Naive thymus-derived CD8-positive, alpha-beta T cell (primary cell): ENCODE data around the gene SERHL2. TPM values are rescaled to one million over a fixed set of nuclear protein-coding genes. Genes with fewer than 3 reads are reported as not detected.
A peak's percentile ranks its signal among the peaks of the same experiment; 100 is the strongest.
"Not testable (repeated sequence)": the region's sequence is repeated elsewhere in the genome, so short reads cannot be mapped to it uniquely, and the experiment has no call there.

ENCODE experiments used
- ATAC-seq, 2 donors: fragments of 150-1000 bp; cut with Tn5 transposase in 1 of 2; sonication (Bioruptor Pico), chemical (Tn5 transposase) in 1 of 2; 1 replicate in 1 of 2; 2 replicates in 1 of 2; pipeline ENCODE4 v1.10.0; 2021; ENCODE audit warnings: mild to moderate bottlenecking in 2 of 2, moderate library complexity in 2 of 2
- POLR2A ChIA-PET: fragments of 350-600 bp; sonication (Branson Sonifier 250); formaldehyde crosslinking; loops from one replicate; lab custom pipeline; 2021; ENCODE audit warnings: antibody characterized with exemption; lab: Charles Lee
- DNase-seq, 10 donors: peaks; one replicate each; pipeline versions ENCODE4 v3.0.0 to v3.0.0-alpha.2; 2020 to 2022
- H3K27ac Mint-ChIP-seq, 10 donors: one replicate each; pipeline ENCODE4 v1.8.0; 2020 to 2022; ENCODE audit warnings: mild to moderate bottlenecking in 10 of 10, mixed read lengths in 10 of 10, moderate library complexity in 4 of 10, inconsistent platforms in 1 of 10
- H3K27me3 Mint-ChIP-seq, 5 donors: one replicate each; pipeline ENCODE4 v1.8.0; 2021 to 2022; ENCODE audit warnings: mixed read lengths in 5 of 5
- H3K36me3 Mint-ChIP-seq, 3 donors: one replicate each; pipeline ENCODE4 v1.8.0; 2020 to 2022; ENCODE audit warnings: mixed read lengths in 3 of 3, mild to moderate bottlenecking in 2 of 3, inconsistent platforms in 1 of 3
- H3K4me1 Mint-ChIP-seq, 4 donors: one replicate each; pipeline ENCODE4 v1.8.0; 2021 to 2022; ENCODE audit warnings: mixed read lengths in 4 of 4
- H3K4me3 Mint-ChIP-seq, 10 donors: one replicate each; pipeline ENCODE4 v1.8.0; 2020 to 2022; ENCODE audit warnings: mild to moderate bottlenecking in 10 of 10, mixed read lengths in 10 of 10, moderate library complexity in 6 of 10, inconsistent platforms in 1 of 10
- H3K9me3 Mint-ChIP-seq, 9 donors: one replicate each; pipeline ENCODE4 v1.8.0; 2020 to 2022; ENCODE audit warnings: mixed read lengths in 9 of 9, mild to moderate bottlenecking in 3 of 9, inconsistent platforms in 1 of 9, moderate library complexity in 1 of 9
- polyA plus RNA-seq, 3 donors: library from polyadenylated mRNA; unstranded; fragments of 300-500 nt; fragmentation: Illumina TruSeq; gene quantifications; one replicate each; pipeline ENCODE4 v1.2.3, GENCODE V29; 2021
- total RNA-seq, 8 experiments: library from RNA in 2 of 8; stranded (reverse) in 2 of 8; gene quantifications; one replicate each; pipeline ENCODE4 v1.2.3 and lab custom pipeline; 2021 to 2026

The SERHL2 gene
- total and polyA plus RNA-seq, 5 experiments from 2014 or later, result 0.43 to 0.81 (median 0.56) TPM; not detected in 1

DNA sequence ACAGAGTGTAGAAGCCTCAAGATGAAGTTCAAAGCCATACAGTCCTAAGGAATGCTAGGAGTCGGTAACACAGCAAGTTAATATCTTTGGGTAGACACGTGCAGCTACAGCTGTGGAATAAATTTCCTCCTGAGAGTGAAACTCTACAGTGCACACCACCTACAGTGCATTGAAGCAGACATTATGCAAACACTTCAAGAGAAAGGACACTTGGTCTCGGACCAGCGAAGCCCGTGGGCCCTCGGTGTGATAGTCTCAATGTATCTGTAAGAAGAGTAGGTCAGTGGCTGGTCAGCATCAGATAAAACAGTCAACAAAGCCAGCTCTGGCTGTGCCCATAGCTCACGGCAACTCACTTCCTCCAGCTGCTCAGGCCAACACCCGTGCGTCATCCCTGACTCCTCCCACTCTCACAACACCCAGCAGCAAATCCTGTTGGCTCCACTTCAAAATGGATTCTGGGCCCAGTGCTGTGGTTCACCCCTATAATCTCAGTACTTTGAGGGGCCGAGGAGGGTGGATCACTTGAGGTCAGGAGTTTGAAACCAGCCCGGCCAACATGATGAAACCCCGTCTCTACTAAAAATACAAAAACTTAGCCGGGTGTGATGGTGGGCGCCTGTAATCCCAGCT is 16.4 kb upstream of the SERHL2 start:
- Mint-ChIP-seq H3K4me1 (peaks cover 2 to 51% (median 7%) of the 10 kb centered on the region in 4 donors), H3K4me3 (peak overlapping the region in 1 of 10 donors; percentile 67), H3K27ac (peak overlapping the region in 2 of 10 donors; percentile 43 to 59)
- peak; percentile 38 to 57 for ATAC-seq
- H3K36me3 Mint-ChIP-seq, POLR2A ChIA-PET, DNase-seq, H3K27me3 Mint-ChIP-seq, H3K9me3 Mint-ChIP-seq: not testable (repeated sequence)

DNA sequence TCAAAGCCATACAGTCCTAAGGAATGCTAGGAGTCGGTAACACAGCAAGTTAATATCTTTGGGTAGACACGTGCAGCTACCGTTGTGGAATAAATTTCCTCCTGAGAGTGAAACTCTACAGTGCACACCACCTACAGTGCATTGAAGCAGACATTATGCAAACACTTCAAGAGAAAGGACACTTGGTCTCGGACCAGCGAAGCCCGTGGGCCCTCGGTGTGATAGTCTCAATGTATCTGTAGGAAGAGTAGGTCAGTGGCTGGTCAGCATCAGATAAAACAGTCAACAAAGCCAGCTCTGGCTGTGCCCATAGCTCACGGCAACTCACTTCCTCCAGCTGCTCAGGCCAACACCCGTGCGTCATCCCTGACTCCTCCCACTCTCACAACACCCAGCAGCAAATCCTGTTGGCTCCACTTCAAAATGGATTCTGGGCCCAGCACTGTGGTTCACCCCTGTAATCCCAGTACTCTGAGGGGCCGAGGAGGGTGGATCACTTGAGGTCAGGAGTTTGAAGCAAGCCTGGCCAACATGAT is 14.5 kb upstream of the SERHL2 start:
- H3K36me3 Mint-ChIP-seq, H3K4me3 Mint-ChIP-seq, H3K27ac Mint-ChIP-seq, DNase-seq, POLR2A ChIA-PET, H3K27me3 Mint-ChIP-seq, H3K9me3 Mint-ChIP-seq: not testable (repeated sequence)
- peaks cover 0 to 34% (median 0%) of the 10 kb centered on the region in 4 donors for H3K4me1 Mint-ChIP-seq
- ATAC-seq, result peak in 1 of 2 donors; percentile 33

GRCh38 chr22:42544686-42545085 is 9.1 kb upstream of the SERHL2 start:
- POLR2A ChIA-PET, result interaction anchor here (0.7 kb wide), 1 partner anchor 1024 kb away, joined by 5 read pairs; no protein-coding TSS in a partner anchor
- Mint-ChIP-seq H3K4me3 (no peak overlapping the region), H3K36me3 (no peaks in the 10 kb centered on the region), H3K4me1 (peaks cover 0 to 11% (median 0%) of the 10 kb centered on the region in 4 donors), H3K27me3 (no peaks in the 10 kb centered on the region), H3K27ac (no peak overlapping the region), H3K9me3 (no peaks in the 10 kb centered on the region)
- no peak for DNase-seq
- no peak for ATAC-seq

DNA sequence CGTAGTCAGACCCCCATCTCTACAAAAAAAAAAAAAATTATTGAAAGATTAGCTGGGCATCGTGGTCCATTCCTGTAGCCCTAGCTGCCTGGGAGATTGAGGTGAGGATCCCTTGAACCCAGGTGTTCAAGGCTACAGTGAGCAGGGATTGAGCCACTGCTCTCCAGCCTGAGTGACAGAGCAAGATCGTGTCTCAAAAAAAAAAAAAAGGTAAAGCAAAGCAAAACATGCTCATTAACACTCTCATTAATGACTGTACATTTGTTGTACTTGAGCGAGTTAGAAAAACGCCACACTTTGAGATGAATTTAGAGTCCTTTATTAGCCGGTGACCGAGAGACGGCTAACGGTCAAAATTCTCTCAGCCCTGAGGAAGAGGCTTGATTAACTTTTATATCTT is 6.2 kb upstream of the SERHL2 start:
- no peak for ATAC-seq
- H3K4me1 Mint-ChIP-seq, result peaks cover 4 to 28% (median 7%) of the 10 kb centered on the region in 4 donors
- no peaks in the 10 kb centered on the region for H3K36me3 Mint-ChIP-seq
- H3K4me3 Mint-ChIP-seq, result no peak overlapping the region
- H3K9me3 Mint-ChIP-seq, result no peaks in the 10 kb centered on the region
- H3K27me3 Mint-ChIP-seq, result no peaks in the 10 kb centered on the region
- POLR2A ChIA-PET, result interaction anchor here (0.6 kb wide), 1 partner anchor 69 kb away, joined by 3 read pairs; no protein-coding TSS in a partner anchor
- no peak overlapping the region for H3K27ac Mint-ChIP-seq
- DNase-seq, result no peak

- ATAC-seq, H3K9me3 Mint-ChIP-seq, H3K36me3 Mint-ChIP-seq, DNase-seq, H3K27ac Mint-ChIP-seq, H3K4me3 Mint-ChIP-seq, H3K27me3 Mint-ChIP-seq: not testable (repeated sequence)
- POLR2A ChIA-PET, result interaction anchor here (0.6 kb wide), 1 partner anchor 68 kb away, joined by 3 read pairs; no protein-coding TSS in a partner anchor
- peaks cover 4 to 32% (median 8%) of the 10 kb centered on the region in 4 donors for H3K4me1 Mint-ChIP-seq
Observed at GRCh38 chr22:42548126-42548525, 5.6 kb upstream of the SERHL2 start.

DNA sequence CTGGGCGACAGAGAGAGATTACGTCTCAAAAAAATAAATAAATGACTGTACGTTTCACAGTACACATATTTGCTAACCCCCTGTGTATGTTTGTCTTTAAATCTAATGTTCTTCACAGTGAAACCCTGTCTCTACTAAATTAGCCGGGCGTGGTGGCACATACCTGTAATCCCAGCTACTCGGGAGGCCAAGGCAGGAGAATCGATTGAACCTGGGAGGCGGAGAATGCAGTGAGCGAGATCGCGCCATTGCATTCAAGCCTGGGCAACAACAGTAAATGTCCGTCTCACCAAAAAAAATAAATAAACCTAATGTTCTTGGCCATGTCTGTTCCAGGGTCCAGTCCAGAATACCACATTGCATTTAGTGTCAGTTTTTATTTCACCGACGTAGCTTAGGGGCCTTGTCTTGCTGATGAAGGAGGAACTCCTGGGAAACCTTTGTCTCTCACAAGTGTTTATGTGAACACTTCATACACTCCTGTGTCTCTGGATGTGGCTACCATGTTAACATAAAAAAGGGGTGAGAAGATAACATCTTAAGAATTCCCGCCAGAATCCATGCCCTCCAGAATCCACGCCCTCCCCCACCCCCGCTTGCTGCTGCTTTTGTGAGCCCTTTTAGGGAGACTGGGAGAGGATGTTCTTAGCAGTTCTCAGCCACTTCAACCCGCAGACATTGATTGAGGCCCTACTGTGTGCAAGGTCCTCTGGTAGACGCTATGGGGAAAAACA is 5.0 kb upstream of the SERHL2 start:
- DNase-seq (no peak), ATAC-seq (no peak)
- peak overlapping the region in 1 of 10 donors; percentile 60 for H3K27ac Mint-ChIP-seq
- no peak overlapping the region for H3K4me3 Mint-ChIP-seq
- POLR2A ChIA-PET, result no interaction called here
- peaks cover 4 to 33% (median 11%) of the 10 kb centered on the region in 4 donors for H3K4me1 Mint-ChIP-seq
- H3K9me3 Mint-ChIP-seq, result no peaks in the 10 kb centered on the region
- H3K36me3 Mint-ChIP-seq, result no peaks in the 10 kb centered on the region
- no peaks in the 10 kb centered on the region for H3K27me3 Mint-ChIP-seq

DNA sequence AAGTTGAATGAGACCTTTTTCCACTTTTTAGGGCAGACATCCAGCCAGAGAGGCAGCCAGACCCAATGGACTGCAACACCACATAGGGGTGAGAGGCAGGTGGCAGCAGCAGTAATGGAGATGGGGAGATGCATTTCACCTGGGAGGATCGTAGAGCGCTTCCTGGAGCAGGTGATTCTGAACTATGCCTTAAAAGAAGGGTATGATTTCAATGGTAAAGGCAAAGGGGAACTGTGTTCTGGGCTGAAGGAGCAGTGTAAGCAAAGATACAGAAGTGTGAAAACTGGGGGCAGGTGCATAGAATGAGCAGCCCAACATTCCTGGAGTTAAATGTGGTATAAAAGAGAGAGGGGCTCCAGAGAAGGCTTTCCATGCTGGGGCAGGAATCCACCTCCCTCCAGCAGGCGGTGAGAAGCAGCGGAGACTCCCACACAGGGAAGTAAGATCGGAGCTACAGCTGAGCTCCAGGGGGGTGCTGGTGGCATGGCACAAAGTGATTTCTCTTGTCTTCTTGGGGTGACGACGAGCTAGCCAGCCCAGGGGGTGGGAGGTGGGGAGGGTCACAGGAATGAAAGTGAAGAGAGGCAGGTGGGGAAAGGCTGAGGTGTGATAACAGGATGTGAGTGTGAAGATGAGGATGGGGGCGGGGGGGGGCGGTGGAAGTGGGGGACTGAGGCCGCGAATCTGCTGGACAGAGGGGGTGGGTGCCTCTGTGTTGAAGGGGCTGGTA is 4.3 kb upstream of the SERHL2 start:
- Mint-ChIP-seq H3K4me1 (peaks cover 4 to 36% (median 15%) of the 10 kb centered on the region in 4 donors), H3K9me3 (no peaks in the 10 kb centered on the region), H3K27me3 (no peaks in the 10 kb centered on the region), H3K4me3 (no peak overlapping the region), H3K27ac (peak overlapping the region in 1 of 10 donors; percentile 86), H3K36me3 (no peaks in the 10 kb centered on the region)
- DNase-seq (no peak), ATAC-seq (no peak)
- POLR2A ChIA-PET, result no interaction called here

GRCh38 chr22:42552294-42552647 is 1.5 kb upstream of the SERHL2 start:
- Mint-ChIP-seq H3K27ac (peak overlapping the region in 4 of 10 donors; percentile 62 to 86 (median 82)), H3K4me1 (peaks cover 4 to 36% (median 15%) of the 10 kb centered on the region in 4 donors), H3K4me3 (peak overlapping the region; percentile 52 to 88 (median 74))
- H3K9me3 Mint-ChIP-seq, DNase-seq, H3K36me3 Mint-ChIP-seq, ATAC-seq, H3K27me3 Mint-ChIP-seq: not testable (repeated sequence)
- POLR2A ChIA-PET, result interaction anchor here (0.6 kb wide), 1 partner anchor 598 kb away, joined by 4 read pairs; no protein-coding TSS in a partner anchor

DNA sequence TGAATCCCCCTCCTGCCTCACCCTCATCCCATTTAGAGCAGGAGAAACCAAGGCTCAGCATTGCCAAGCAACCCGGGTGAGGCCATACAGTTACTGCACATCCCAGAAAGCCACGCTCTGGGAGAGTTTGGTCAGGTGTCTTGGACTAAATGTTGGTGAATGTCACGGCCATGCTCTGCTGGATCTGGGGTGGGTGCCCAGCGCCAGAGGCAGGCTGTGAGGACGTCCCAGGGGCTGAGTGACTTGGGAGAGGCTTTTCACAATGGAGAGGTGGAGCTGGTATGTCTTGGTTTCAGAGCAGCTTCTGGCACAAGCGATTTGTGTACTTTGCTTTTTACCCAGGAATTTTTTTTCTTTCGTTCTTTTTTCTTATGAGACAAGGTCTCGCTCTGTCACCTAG is 6.6 kb downstream of the SERHL2 start:
- Mint-ChIP-seq H3K27ac (peak overlapping the region in 1 of 10 donors; percentile 45), H3K9me3 (no peaks in the 10 kb centered on the region), H3K4me1 (peaks cover 5 to 12% (median 7%) of the 10 kb centered on the region in 4 donors), H3K4me3 (no peak overlapping the region), H3K27me3 (no peaks in the 10 kb centered on the region), H3K36me3 (no peaks in the 10 kb centered on the region)
- POLR2A ChIA-PET, result no interaction called here
- DNase-seq, result no peak
- no peak for ATAC-seq

- H3K4me3 Mint-ChIP-seq, result no peak overlapping the region
- ATAC-seq (peak in 1 of 2 donors; percentile 36), DNase-seq (no peak)
- no peaks in the 10 kb centered on the region for H3K36me3 Mint-ChIP-seq
- no peaks in the 10 kb centered on the region for H3K9me3 Mint-ChIP-seq
- H3K27me3 Mint-ChIP-seq, result no peaks in the 10 kb centered on the region
- POLR2A ChIA-PET, result no interaction called here
- H3K4me1 Mint-ChIP-seq, result peaks cover 5 to 12% (median 7%) of the 10 kb centered on the region in 4 donors
- H3K27ac Mint-ChIP-seq, result peak overlapping the region in 3 of 10 donors; percentile 20 to 45 (median 29)
Observed at GRCh38 chr22:42560781-42561180, 7.0 kb downstream of the SERHL2 start.

GRCh38 chr22:42561856-42562255 is 8.1 kb downstream of the SERHL2 start:
- H3K9me3 Mint-ChIP-seq, result no peaks in the 10 kb centered on the region
- no peak for DNase-seq
- ATAC-seq, result no peak
- POLR2A ChIA-PET, result no interaction called here
- no peak overlapping the region for H3K4me3 Mint-ChIP-seq
- peaks cover 5 to 12% (median 7%) of the 10 kb centered on the region in 4 donors for H3K4me1 Mint-ChIP-seq
- no peaks in the 10 kb centered on the region for H3K36me3 Mint-ChIP-seq
- H3K27me3 Mint-ChIP-seq, result no peaks in the 10 kb centered on the region
- peak overlapping the region in 1 of 10 donors; percentile 55 for H3K27ac Mint-ChIP-seq

DNA sequence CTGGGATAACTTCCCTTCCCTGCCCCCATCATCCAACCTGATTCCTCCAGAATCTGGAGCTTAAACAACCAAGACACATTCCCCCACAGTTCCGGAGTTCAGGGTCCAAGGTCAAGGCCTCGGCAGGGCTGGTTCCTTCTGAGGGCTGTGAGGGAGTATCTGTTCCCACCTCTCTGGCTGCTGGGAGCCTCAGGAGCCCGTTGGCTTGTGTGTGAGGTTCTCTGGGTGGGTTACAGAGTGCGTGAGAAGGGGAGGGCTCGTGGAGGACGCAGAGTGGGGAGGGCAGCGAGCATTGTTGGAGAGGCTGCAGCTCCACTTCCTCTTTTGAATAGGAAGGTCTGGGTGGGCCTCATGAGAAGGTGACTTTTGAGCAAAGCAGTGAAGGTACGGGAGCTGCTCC is 8.5 kb downstream of the SERHL2 start:
- Mint-ChIP-seq H3K4me1 (peaks cover 5 to 12% (median 7%) of the 10 kb centered on the region in 4 donors), H3K27me3 (no peaks in the 10 kb centered on the region), H3K27ac (peak overlapping the region in 3 of 10 donors; percentile 1 to 55 (median 37)), H3K4me3 (no peak overlapping the region), H3K9me3 (no peaks in the 10 kb centered on the region), H3K36me3 (no peaks in the 10 kb centered on the region)
- no peak for DNase-seq
- no peak for ATAC-seq
- POLR2A ChIA-PET, result interaction anchor here (0.7 kb wide), 1 partner anchor 9 kb away, joined by 3 read pairs; the partner anchor contains the start of gene SERHL2
